Stimulated activated CD4-positive, alpha-beta T cell treated with anti-CD3 and anti-CD28 coated beads, Interleukin-1b, Interleukin-23, amount 100 ng/mL, for 1 hour (primary cell): ENCODE measurements around the gene DLEC1.
"Not testable (repeated sequence)": the region's sequence is repeated elsewhere in the genome, so short reads cannot be mapped to it uniquely, and the experiment has no call there.

Experiments
- DNase-seq, 2 donors: peaks; one replicate each; pipeline ENCODE4 v3.0.0-alpha.2; 2020; ENCODE audit warnings: low read depth in 2 of 2

DLEC1 gene

DNA sequence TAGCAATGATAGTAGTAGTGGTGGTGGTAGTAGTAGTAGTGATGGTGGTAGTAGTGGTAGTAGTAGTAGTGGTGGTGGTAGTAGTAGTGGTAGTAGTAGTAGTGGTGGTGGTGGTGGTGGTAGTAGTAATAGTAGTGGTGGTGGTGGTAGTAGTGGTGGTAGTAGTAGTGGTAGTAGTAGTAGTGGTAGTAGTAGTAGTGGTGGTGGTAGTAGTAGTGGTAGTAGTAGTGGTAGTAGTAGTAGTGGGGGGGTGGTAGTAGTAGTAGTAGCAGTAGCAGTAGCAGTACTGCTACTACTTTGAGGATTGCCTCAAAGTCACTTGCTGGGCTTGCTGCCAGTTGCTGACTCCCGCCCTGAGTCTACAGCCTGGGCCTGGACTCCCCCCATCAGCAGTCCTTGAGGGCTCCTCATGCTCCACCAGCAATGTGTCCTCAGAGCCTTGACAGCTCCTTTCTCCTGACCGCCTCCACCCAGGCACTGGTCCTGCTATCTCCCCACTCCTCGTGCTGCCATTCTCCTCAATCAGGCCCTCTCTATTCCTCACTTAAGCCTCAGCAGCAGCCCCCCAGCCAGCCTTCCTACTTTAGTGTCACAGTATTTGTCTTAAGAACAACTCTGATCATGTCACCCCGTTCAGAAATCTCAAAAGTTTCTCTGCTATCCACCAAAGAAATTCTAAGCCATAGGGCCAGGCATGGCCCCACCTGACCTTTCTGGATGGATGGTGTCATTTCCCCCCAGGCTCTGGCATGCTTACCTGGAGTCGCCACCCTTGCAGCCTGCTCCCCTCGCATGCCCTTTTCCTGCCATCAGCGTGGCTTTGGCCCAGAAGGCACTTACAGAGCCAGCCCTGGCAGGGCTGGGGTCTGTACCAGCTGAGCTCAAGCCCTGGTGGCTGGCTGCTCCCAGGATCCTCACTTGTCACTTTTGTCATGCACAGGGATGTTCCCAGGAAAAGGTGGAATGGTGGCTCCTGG lies 45.6 kb downstream of the DLEC1 start:
- DNase-seq: no peak

DNA sequence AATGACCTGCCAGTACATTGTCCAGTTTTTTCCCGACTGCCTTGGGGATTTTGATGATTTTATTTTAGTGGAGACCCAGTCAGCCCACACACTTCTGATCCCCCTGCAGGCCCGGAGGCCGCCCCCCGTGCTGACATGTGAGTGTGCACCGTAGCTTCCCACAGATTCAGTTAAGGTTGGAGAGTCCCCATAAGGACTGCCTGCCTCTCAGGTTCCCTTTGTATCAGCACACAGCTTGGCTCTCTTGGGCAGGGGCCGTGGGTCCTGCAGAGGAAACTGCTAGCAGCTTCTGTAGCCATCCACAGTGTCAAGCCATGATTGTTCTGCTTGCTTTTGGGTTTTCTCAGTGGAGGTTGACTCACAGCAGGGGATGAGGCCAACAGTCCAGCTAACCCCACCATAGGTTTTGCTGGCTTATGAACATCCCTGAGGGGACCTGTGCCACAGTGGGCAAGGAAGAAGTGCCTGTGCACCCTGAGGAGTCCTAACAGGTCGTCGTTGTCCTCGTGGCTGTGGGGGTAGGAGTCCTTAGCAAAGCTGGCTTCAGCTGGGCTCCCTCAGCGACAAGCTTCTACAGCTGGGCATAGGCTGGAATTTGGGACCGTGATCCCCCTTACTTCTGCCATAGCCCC lies 46.4 kb downstream of the DLEC1 start:
- DNase-seq: no peak

DNA sequence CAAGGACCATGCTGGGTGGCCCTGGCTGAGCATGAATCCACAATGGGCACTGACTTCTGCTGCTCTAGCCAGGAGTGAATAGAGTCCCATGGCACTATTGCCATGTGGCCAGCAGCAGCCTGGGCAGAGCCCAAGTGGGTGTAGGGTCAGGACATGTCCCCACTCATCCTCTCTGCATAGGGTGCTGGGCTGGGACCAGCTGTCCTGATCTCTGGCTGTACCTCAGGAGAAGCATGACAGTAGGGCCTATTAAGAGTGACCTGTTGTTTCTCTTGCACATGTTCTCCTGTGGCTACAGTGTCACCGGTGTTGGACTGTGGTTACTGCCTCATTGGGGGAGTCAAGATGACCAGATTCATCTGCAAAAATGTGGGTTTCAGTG lies 46.9 kb downstream of the DLEC1 start:
- no peak for DNase-seq

DNA sequence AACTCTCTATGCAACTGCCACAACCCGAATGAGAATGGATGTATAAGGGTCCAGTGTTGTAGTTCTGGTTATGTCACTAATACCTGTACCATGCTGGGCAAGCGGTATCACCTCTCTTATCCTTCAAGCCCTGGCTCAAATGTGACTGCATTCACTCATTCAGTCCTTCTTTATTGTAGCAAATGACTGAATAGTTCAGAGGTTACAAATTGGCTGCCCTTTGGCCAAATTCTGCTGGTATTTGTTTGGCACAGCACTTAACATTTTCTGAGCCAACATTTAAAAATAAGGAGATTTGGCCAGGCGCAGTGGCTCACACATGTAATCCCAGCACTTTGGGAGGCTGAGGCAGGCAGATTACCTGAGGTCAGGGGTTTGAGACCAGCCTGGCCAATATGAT lies 47.5 kb downstream of the DLEC1 start:
- DNase-seq: no peak

DNA sequence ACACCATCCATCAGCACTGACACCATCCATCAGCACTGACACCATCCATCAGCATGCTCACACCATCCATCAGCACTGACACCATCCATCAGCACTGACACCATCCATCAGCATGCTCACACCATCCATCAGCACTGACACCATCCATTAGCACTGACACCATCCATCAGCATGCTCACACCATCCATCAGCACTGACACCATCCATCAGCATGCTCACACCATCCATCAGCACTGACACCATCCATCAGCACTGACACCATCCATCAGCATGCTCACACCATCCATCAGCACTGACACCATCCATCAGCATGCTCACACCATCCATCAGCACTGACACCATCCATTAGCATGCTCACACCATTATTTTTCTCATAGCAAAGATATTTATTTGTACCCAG lies 48.3 kb downstream of the DLEC1 start:
- not testable (repeated sequence) for DNase-seq

DNA sequence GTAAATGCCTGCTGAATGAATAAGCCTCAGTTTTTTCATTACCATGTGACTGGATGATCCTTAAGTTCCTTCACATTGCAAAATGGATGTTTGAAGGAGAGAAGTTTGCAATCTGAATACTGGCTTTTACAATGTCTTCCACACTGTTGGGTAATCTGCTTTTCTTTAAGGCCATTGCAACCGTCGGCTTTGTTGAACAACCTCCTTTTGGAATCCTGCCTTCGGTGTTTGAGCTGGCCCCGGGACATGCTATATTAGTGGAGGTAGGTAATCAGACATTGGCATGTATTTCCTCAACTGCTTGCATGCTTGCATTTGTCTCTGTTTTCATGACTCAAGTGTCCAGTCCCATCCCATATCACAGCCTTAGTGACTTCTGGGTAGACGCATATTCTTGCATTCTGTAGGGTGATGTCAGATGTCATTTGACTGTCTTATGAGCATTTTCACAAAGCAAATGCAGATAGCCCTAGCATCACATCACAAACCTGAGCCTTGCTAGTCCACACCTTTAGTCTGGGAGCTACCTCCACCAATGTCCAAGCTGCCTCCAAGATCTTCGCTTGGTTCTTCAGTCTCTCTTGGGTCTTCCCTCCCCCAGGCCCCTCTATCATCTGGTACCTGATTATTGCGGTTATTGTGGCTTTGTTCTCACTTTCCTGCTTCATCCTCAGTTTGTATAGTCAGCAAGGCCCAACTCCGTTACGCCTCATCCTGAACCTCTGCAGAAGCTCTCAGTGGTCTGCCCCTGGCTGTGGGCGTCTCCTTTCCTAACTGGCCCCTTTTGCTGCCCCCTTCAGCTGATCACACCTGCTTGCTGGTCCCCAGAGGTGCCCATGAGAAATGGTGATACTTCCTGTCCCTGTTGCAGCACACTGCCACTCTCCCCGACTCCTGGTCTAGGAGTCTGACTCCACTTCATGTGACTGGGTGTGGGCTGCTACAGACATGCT lies 49.4 kb downstream of the DLEC1 start:
- no peak for DNase-seq

DNA sequence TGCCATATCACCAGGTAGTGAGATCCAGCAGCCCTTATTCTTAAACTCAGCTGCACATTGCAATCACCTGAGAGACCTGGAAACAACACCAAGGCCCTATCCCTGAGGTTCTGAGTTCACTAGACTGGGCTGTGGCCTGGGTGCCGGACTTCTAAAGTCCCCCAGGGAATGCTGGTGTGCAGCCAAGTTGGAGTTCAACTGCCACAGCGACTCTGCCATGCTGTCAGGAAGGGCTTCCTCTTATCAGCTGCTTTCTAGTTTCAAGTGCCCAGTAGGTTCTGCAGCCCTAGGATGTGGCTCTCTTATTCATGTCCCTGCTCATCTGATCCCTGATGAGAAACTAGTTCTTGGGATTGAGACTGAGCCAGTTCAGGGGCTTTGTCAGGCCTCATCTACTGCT lies 50.2 kb downstream of the DLEC1 start:
- DNase-seq: no peak

DNA sequence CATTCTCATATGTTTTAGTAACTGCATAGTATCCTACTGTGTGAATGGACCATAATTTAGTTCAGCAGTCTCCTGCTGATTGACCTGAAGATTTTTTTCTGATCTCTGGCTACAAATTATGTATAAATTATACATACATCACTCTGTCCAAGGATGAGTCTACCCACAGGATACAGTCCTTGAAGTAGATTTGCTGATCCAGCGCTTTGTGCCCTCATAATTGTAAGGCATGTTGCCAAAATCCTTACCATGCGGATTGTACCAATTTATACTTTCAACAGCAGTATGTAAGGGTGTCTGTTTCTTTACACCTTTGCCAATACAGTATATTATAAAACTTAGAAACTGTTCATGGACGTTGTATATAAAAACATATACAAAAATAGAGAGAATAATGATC lies 51.4 kb downstream of the DLEC1 start:
- no peak for DNase-seq

DNA sequence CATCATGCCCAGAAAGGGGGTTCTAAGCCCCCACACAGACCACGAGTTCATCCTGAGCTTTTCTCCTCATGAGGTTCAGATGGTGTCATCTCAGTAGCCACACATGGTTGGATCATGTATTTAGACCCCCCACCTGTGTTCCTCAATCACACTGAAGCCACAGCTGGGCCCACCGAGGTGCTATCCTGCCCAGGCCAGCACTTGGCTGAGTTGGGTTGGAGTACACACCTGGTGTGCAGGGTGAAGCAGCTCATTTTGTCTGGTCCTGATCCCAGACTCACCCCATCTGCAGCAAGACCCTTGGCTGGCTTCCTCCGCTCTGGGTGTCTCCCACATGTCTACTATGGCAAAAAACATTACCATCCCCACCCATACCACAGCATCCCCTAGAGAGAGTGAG lies 56.0 kb downstream of the DLEC1 start:
- DNase-seq: no peak

DNA sequence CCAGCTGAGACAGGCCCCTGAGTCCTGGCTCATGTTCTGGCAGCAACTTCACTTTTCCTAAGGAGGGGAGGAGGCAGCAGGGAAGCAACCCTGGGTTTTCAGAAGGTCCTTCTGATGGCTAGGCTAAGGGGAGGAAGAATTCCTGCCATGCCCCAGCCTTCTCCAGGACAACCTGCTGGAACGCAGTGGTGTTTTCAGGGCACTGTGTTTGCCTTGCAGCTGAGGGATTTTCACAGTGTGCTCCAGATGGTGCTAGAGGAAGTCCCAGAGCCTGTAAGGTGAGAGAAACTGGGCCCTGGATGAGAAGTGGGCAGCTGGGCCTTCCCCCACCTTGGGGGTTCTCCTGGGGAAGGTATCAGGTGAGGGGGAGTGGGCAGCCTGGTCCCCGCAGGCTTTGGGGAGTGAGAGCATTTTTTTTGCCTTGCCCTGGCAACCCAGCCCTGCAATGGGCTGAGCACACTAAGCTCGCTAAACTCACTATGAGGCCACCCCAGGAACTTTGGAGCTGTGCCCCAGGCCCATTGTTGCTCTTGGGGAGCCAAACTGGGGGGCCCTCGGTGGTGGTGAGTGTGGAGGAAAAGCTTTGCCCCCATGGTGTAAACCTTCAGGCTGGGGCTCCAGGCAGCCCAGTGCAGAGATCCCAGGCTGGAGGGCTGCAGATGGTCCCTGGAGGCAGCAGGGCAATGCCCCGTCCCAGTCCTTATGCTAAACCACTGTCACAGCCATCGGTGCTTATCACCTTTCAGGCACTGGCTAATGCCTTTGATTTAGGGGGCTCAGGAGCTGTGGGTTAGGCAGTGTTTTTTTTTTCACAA lies 56.9 kb downstream of the DLEC1 start:
- DNase-seq: no peak

DNA sequence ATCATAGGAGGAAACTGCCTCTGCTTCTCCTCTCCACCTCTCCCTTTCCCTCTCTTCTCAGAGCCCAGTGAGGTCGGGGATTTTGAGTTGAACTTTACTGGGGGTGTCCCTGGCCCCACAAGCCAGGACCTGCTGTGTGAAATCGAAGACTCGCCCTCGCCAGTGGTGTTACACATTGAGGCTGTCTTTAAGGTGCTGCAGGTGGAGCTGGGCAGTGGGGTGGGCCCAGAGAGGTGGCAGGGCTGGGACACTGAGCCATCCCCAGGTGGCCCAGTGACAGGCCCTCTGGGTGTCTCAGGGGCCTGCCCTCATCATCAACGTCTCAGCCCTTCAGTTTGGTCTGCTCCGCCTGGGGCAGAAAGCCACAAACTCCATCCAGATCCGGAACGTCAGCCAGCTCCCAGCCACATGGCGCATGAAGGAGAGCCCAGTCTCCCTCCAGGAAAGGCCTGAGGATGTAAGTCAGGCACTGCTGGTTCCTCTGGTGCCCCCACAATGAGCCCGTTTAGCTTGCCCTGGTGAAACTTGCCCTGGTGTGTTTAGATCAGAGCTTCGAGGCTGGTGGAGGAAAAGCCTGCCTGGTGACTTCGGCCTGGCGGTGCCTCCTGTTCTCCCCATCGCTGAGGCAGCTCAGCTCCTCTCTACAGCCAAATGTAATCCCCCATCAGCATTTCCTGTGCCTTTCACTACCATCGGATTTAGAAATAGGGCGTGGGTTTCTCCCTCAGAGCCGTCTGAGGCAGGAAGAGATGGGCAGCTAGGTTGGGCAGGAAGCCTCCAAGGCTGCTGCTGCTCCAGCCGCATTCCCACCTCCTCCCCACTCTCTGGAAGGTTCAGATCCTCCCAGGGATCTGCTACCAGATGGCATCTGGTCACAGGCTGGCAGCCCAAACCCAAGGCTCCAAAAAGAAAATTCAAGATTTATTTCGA lies 58.7 kb downstream of the DLEC1 start:
- DNase-seq: no peak

DNA sequence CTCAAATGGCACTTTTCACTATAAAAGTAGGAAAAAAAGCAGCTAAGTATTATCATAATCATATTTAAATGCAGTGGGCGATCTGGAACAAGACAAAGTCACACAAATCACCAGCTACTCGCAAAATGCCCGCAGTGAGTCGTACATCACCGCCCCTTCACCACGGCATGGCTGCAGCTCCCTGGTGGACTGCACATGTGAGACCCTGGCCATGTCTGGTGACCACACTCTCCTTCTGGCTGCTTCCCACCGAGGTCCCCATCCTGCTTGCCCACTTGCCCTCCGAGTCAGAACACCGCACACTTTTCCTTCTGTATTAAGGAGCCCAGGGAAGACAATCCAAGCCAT lies 59.3 kb downstream of the DLEC1 start:
- no peak for DNase-seq

DNA sequence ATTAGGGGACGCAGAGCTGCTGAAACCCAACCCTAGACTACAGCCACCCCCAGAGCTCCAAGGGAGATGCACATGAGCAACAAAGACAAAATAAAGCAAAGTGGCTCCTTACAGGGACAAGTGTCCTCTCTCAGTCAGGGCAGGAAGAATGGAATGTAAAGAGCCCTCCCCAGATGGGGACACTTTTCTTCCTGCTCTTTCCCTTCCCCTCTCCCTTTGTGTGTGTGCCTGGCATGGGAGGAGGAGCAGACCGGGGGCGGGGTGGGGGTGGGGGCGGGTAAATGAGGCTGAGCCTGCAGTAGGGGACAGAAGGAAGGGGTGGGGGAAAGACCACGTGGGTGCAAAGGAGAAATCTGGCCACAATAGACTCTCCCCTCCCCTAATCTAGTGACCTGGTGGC lies 60.5 kb downstream of the DLEC1 start:
- DNase-seq: no peak

DNA sequence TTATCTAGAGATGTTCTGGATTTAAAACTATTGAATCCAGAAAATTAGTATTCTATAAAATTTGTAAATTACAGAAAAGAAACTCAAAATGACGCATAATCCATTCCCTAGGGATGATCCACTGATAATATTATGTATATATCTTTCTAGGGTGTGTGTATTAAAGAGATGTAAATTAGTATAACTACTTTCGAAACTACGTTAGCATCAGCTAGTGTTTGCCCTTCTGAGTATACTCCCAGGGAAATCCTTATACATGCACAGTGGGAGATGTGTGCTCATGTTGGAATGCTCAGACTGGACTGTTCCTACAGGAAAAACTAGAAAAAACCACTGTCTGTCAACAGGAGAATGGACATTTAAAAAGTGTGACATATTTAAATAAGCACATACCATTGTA lies 61.5 kb downstream of the DLEC1 start:
- DNase-seq: no peak

DNA sequence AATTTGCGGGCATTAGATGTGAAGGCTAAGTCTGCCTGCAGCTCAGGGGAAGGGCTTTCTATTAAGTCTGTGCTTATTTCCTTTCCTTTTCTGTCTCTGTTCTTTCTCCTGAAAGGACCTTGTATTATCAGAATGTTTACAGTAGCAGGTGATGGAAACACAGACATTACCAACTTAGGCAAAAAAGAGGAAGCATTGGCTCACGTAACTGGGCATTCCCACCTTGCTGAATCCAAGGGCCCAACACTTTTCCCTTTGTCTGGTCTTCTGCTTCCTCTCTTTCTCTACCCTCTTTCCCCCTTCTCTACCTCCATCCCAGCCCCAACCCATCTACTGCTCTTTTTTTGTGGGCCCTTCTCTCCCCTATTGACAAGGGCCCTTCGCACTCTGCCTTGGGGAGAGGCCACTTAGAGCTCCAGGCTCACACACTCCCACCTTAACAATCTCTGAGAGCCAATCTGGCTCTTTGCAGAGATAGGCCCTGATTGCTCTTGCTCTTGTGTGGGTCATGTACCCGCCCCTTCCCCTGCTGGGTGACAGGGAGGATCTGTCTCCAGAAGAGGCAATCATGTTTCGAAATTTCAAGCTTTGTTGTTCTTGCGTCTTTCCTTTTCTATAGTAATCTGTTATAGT lies 62.9 kb downstream of the DLEC1 start:
- no peak for DNase-seq

DNA sequence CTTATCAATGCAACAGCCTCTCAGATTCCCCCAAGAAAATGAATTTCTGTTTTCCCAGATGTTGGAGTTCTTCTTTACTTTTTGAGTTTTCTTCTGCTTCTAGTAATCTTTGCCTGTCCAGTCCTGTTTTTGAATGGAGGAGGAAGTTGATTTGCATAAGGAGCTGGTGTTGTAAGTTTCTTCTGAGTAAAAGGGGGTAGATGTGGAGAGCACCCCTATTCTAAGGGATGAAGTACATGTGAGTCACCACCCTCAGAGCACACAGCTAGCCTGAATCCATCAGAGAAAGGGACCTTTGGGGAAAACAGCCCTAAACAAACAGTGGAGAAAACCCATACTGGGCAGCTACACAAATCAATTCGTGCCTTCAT lies 63.4 kb downstream of the DLEC1 start:
- no peak for DNase-seq

DNA sequence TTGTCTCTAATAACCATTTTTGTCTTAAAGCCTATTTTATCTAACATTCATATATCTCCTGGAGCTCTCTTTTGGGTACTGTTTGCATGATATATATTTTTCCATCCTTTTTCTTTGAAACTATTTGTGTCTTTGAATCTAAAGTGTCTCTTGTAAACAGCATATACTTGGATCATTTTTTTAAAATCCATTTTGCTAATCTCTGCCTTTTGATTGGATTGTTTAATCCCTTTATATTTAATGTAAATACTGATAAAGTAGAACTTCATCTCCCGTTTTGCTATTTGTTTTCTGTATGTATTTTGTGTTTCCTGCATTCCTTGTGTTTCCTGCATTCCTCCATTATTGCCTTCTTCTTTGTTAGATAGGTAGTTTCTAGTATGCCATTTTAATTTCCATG lies 66.5 kb downstream of the DLEC1 start:
- DNase-seq: no peak

DNA sequence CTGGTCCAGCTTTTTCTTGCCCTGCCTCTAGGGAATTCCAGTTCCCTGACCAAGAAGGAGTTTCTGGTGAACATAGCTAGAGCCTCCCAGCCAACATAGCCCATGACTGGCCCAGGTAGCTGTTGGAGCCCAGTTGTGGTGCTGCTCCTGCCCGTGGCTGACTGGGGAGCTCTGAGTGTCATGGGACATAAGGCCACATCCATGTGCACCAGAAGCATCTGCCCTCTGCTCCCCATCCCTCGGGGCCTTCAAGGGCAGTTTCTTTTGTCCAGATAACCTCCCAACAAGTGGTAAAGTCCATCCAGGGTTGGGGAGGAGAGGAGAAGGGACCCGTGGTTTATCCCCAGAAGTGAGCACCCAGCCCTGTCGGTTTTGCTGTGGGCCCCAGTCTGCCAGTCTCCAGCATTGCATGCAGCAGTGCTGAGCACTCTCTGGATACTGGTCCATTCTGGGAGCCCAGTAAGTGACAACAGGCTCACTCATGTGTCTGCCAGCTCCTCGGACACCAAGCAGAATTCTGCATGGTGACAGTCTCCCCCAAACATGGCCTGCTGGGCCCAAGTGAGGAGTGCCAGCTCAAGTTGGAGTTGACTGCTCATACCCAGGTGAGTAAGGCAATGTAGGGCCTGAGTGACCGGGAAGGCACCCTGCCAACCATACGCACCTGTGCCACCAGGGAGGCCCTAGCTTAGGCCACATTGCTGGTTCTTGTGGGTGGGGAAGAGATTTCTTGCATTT lies 69.1 kb downstream of the DLEC1 start:
- DNase-seq: no peak
